HCT116 (cell line): ENCODE measurements around the gene ZCCHC24. TPM values are rescaled to one million over a fixed set of nuclear protein-coding genes. Genes with fewer than 3 reads are reported as not detected.
A peak's percentile ranks its signal among the peaks of the same experiment; 100 is the strongest.

Experiments
- ATAC-seq: fragments of 200-7000 bp; cut with Tn5 transposase; 2 replicates; pipeline ENCODE4 v1.9.1; 2020; ENCODE audit warnings: mild to moderate bottlenecking, moderate library complexity
- BruUV-seq: library from RNA; stranded (reverse); fragments of 400-500 nt; replicated peaks from 2 replicates; lab custom pipeline; 2021; lab: Mats Ljungman, UMichigan
- CTCF ChIA-PET: fragments of 300-600 bp; sonication (Branson Sonifier 250); formaldehyde crosslinking; loops from one replicate; lab custom pipeline; 2021; ENCODE audit warnings: antibody characterized with exemption; lab: Charles Lee
- POLR2A ChIA-PET: fragments of 300-600, 350-600 bp; sonication (Branson Sonifier 250); formaldehyde crosslinking; loops from one replicate; lab custom pipeline; 2021; ENCODE audit warnings: antibody characterized with exemption; lab: Charles Lee
- RAD21 ChIA-PET, 2 experiments: fragments of 300-600 bp; sonication (Branson Sonifier 250); formaldehyde crosslinking; loops; one replicate each; lab custom pipeline; 2023; ENCODE audit warnings: low total read pairs in 2 of 2; ENCODE audit not compliant: uncharacterized antibody in 2 of 2, unreplicated experiment in 2 of 2, low non-redundant PET in 1 of 2; lab: Charles Lee
- DNase-seq: peaks from one replicate; pipeline ENCODE4 v3.0.0-alpha.2; 2010; ENCODE audit warnings: low read depth, low spot score
- H2AFZ ChIP-seq: fragments of 200-600 bp; shearing (Covaris generic), sonication (generic); 2 replicates; pipeline ENCODE4 v1.6.1; 2017; ENCODE audit warnings: low read depth, mixed run types, mixed read lengths, antibody characterized with exemption, low read length; ENCODE audit not compliant: poor library complexity, severe bottlenecking
- H3K27ac ChIP-seq: 2 replicates; pipeline ENCODE4 v1.5.1; 2012; ENCODE audit warnings: low read depth, low read length
- H3K27me3 ChIP-seq: fragments of 200-600 bp; sonication (generic); 2 replicates; pipeline ENCODE4 v1.6.1; 2016; ENCODE audit warnings: mixed run types, low read length, mixed read lengths; ENCODE audit not compliant: insufficient read depth
- H3K36me3 ChIP-seq, 2 experiments: fragments of 200-500 bp in 1 of 2; fragments of 200-600 bp in 1 of 2; sonication (Bioruptor generic) in 1 of 2; sonication (generic) in 1 of 2; 2 replicates each; pipeline versions ENCODE4 v1.5.1 to v1.6.1; 2014 to 2016; ENCODE audit warnings: low read length in 2 of 2, inconsistent platforms in 1 of 2, mixed read lengths in 1 of 2, mixed run types in 1 of 2; ENCODE audit not compliant: insufficient read depth in 2 of 2, control insufficient read depth in 1 of 2
- H3K4me1 ChIP-seq, 2 experiments: fragments of 200-600 bp in 1 of 2; sonication (generic) in 1 of 2; 2 replicates each; pipeline versions ENCODE4 v1.5.1 to v1.6.1; 2012 to 2017; ENCODE audit warnings: low read length in 2 of 2, inconsistent platforms in 1 of 2, mild to moderate bottlenecking in 1 of 2, mixed read lengths in 1 of 2, mixed run types in 1 of 2, moderate library complexity in 1 of 2; ENCODE audit not compliant: insufficient read depth in 2 of 2, control insufficient read depth in 1 of 2
- H3K4me2 ChIP-seq: fragments of 200-600 bp; sonication (generic); 2 replicates; pipeline ENCODE4 v1.6.1; 2017; ENCODE audit warnings: mixed run types, low read length, mixed read lengths
- H3K4me3 ChIP-seq, 2 experiments: fragments of 200-600 bp in 1 of 2; sonication (generic) in 1 of 2; replicated peaks in 1 of 2; 2 replicates each; pipeline ENCODE4 v1.5.1; 2011 to 2016; ENCODE audit warnings: low read length in 2 of 2, control low read depth in 1 of 2, low read depth in 1 of 2, mild to moderate bottlenecking in 1 of 2, mixed read lengths in 1 of 2, mixed run types in 1 of 2
- H3K79me2 ChIP-seq: fragments of 200-600 bp; sonication (generic); 2 replicates; pipeline ENCODE4 v1.6.1; 2017; ENCODE audit warnings: mild to moderate bottlenecking, mixed run types, low read length, moderate library complexity, mixed read lengths; ENCODE audit not compliant: insufficient read depth
- H3K9ac ChIP-seq: fragments of 200-600 bp; sonication (generic); 2 replicates; pipeline ENCODE4 v1.6.1; 2016; ENCODE audit warnings: low read length, mixed read lengths
- H3K9me2 ChIP-seq: fragments of 200-600 bp; sonication (generic), shearing (Covaris generic); 2 replicates; pipeline ENCODE4 v1.6.1; 2017; ENCODE audit warnings: mixed run types, mild to moderate bottlenecking, moderate library complexity; ENCODE audit not compliant: insufficient read depth
- H3K9me3 ChIP-seq, 2 experiments: fragments of 200-500 bp in 1 of 2; fragments of 200-600 bp in 1 of 2; sonication (Bioruptor generic) in 1 of 2; sonication (generic) in 1 of 2; 2 replicates each; pipeline ENCODE4 v1.6.1; 2014 to 2017; ENCODE audit warnings: low read length in 2 of 2, mixed read lengths in 2 of 2, inconsistent platforms in 1 of 2, low read depth in 1 of 2, mild to moderate bottlenecking in 1 of 2, mixed run types in 1 of 2, moderate library complexity in 1 of 2; ENCODE audit not compliant: control insufficient read depth in 1 of 2, insufficient read depth in 1 of 2
- H4K20me1 ChIP-seq: fragments of 200-600 bp; sonication (generic), shearing (Covaris generic); 2 replicates; pipeline ENCODE4 v1.6.1; 2017; ENCODE audit warnings: mixed run types, mild to moderate bottlenecking, moderate library complexity; ENCODE audit not compliant: insufficient read depth
- ATF3 ChIP-seq: IDR thresholded peaks from 2 replicates; pipeline ENCODE4 v1.6.1; 2012
- CEBPB ChIP-seq: IDR thresholded peaks from 2 replicates; pipeline ENCODE4 v1.6.1; 2012; ENCODE audit warnings: low read depth
- ELF1 ChIP-seq: IDR thresholded peaks from 2 replicates; pipeline ENCODE4 v1.6.1; 2012; ENCODE audit warnings: low read depth, borderline replicate concordance
- EZH2 ChIP-seq: fragments of 200-600 bp; sonication (generic); IDR thresholded peaks from 2 replicates; pipeline ENCODE4 v1.6.1; 2017; ENCODE audit warnings: antibody characterized with exemption, mixed run types
- FOSL1 ChIP-seq: IDR thresholded peaks from 2 replicates; pipeline ENCODE4 v1.6.1; 2012; ENCODE audit warnings: low read depth
- JUND ChIP-seq: IDR thresholded peaks from 2 replicates; pipeline ENCODE4 v1.6.1; 2012
- RAD21 ChIP-seq: IDR thresholded peaks from 2 replicates; pipeline ENCODE4 v1.6.1; 2012; ENCODE audit warnings: low read depth, mild to moderate bottlenecking
- SRF ChIP-seq: IDR thresholded peaks from 2 replicates; pipeline ENCODE4 v1.6.1; 2012; ENCODE audit warnings: low read depth
- TCF7L2 ChIP-seq: IDR thresholded peaks from 2 replicates; pipeline ENCODE4 v1.7.0; 2011; ENCODE audit warnings: borderline replicate concordance, inconsistent platforms; ENCODE audit not compliant: insufficient read depth, insufficient read length; ENCODE audit errors: extremely low read depth
- YY1 ChIP-seq: IDR thresholded peaks from 2 replicates; pipeline ENCODE4 v1.6.1; 2011; ENCODE audit warnings: low read length, low read depth, moderate library complexity, mild to moderate bottlenecking; ENCODE audit not compliant: insufficient replicate concordance; ENCODE audit errors: extremely low read depth
- ZNF274 ChIP-seq: fragments of 200-500 bp; sonication (Bioruptor generic); IDR thresholded peaks from 2 replicates; pipeline ENCODE4 v1.6.1; 2014; ENCODE audit warnings: mild to moderate bottlenecking, low read depth, low read length, inconsistent platforms
- intact Hi-C: fragments of 100-400 bp; cut with micrococcal nuclease; formaldehyde crosslinking; loops from 2 replicates; pipeline ENCODE4 v1.10.0; 2022
- total RNA-seq: library from RNA; stranded (reverse); gene quantifications from one replicate; pipeline ENCODE4 v1.2.1, GENCODE V29; 2021; ENCODE audit not compliant: unreplicated experiment

ZCCHC24 gene
- total RNA-seq, 1 experiment from 2014 or later: 7.0 TPM

GRCh38 chr10:79381804-79382221 lies 63.6 kb downstream of the ZCCHC24 start:
- no peaks in the 10 kb centered on the region for H3K4me1 ChIP-seq
- DNase-seq: no peak
- CTCF ChIA-PET: no interaction called here
- no TSS peak for BruUV-seq
- H3K4me3 ChIP-seq: no peak overlapping the region
- ATAC-seq: peak; percentile 53
- H3K9me3 ChIP-seq: no peaks in the 10 kb centered on the region
- no peak overlapping the region for H3K9ac ChIP-seq
- RAD21 ChIA-PET: no interaction called here
- H3K27ac ChIP-seq: no peak overlapping the region
- H4K20me1 ChIP-seq: no peaks in the 10 kb centered on the region
- H2AFZ ChIP-seq: no peak overlapping the region
- intact Hi-C loops: no loop called here
- no peaks in the 10 kb centered on the region for H3K9me2 ChIP-seq
- POLR2A ChIA-PET: no interaction called here
- H3K27me3 ChIP-seq: no peaks in the 10 kb centered on the region
- no peaks in the 10 kb centered on the region for H3K79me2 ChIP-seq
- TF ChIP-seq ELF1: no peak
- TF ChIP-seq FOSL1: no peak
- no peak for TF ChIP-seq JUND
- TF ChIP-seq YY1: no peak
- no peak for TF ChIP-seq RAD21
- no peak for TF ChIP-seq CEBPB
- TF ChIP-seq ATF3: no peak
- no peak for TF ChIP-seq TCF7L2
- no peak for TF ChIP-seq EZH2
- no peak for TF ChIP-seq ZNF274
- TF ChIP-seq SRF: no peak; the same call in none of the 2 replicates
- no peak overlapping the region for H3K4me2 ChIP-seq
- no peaks in the 10 kb centered on the region for H3K36me3 ChIP-seq
